ENCODE data around the gene CD79A. TPM values are rescaled to one million over a fixed set of nuclear protein-coding genes. Genes with fewer than 3 reads are reported as not detected.
"Not testable (repeated sequence)": the region's sequence is repeated elsewhere in the genome, so short reads cannot be mapped to it uniquely, and the experiment has no call there.

CD79A gene
- total RNA-seq, 3 donors from 2014 or later, result 2.7 to 7.3 (median 3.9) TPM

- H3K9me3 ChIP-seq, result no peaks in the 10 kb centered on the region
- TF ChIP-seq, protein P1, sequence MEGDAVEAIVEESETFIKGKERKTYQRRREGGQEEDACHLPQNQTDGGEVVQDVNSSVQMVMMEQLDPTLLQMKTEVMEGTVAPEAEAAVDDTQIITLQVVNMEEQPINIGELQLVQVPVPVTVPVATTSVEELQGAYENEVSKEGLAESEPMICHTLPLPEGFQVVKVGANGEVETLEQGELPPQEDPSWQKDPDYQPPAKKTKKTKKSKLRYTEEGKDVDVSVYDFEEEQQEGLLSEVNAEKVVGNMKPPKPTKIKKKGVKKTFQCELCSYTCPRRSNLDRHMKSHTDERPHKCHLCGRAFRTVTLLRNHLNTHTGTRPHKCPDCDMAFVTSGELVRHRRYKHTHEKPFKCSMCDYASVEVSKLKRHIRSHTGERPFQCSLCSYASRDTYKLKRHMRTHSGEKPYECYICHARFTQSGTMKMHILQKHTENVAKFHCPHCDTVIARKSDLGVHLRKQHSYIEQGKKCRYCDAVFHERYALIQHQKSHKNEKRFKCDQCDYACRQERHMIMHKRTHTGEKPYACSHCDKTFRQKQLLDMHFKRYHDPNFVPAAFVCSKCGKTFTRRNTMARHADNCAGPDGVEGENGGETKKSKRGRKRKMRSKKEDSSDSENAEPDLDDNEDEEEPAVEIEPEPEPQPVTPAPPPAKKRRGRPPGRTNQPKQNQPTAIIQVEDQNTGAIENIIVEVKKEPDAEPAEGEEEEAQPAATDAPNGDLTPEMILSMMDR (IDR thresholded peaks at IDR 0.05), result no peak
- no peaks in the 10 kb centered on the region for H3K36me3 ChIP-seq (ENCODE audit: low read depth)
- intact Hi-C loops (cut with DNase I, micrococcal nuclease), result no loop called here
- peak; percentile 1 for ATAC-seq
- no peak overlapping the region for H3K4me3 ChIP-seq
- H3K4me1 ChIP-seq (ENCODE audit: low read depth), result peaks cover 3% of the 10 kb centered on the region
- no peak for DNase-seq
Measured at GRCh38 chr19:41913538-41914423, 36.7 kb downstream of the CD79A start.

DNA sequence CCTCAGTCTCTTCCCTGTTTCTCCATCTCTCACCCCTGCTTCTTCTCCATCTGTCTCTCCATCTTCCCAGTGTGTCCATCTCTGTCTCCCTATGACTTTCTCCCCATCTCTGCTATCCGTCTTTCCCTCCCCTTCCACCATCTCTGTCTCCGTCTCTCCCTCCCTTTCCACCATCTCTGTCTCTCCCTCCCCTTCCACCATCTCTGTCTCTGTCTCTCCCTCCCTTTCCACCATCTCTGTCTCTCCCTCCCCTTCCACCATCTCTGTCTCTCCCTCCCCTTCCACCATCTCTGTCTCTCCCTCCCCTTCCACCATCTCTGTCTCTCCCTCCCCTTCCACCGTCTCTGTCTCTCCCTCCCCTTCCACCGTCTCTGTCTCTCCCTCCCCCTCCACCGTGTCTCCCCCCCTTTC lies 37.4 kb downstream of the CD79A start:
- H3K36me3 ChIP-seq (ENCODE audit: low read depth); H3K4me1 ChIP-seq (ENCODE audit: low read depth); H3K4me3 ChIP-seq; ATAC-seq; DNase-seq; intact Hi-C loops (cut with DNase I, micrococcal nuclease); H3K9me3 ChIP-seq: not testable (repeated sequence)

GRCh38 chr19:41915021-41915775 lies 38.1 kb downstream of the CD79A start:
- no peak overlapping the region for H3K4me3 ChIP-seq
- no peaks in the 10 kb centered on the region for H3K36me3 ChIP-seq (ENCODE audit: low read depth)
- no peaks in the 10 kb centered on the region for H3K9me3 ChIP-seq
- DNase-seq (peak in 1 of 3 donors; percentile 48), ATAC-seq (no peak)
- TF ChIP-seq, protein P1 (IDR thresholded peaks at IDR 0.05), result no peak
- intact Hi-C loops (cut with DNase I, micrococcal nuclease), result no loop called here
- H3K4me1 ChIP-seq (ENCODE audit: low read depth), result peaks cover 3% of the 10 kb centered on the region

GRCh38 chr19:41915776-41916414 lies 38.8 kb downstream of the CD79A start:
- no peak overlapping the region for H3K4me3 ChIP-seq
- ATAC-seq, result no peak
- H3K36me3 ChIP-seq (ENCODE audit: low read depth), result no peaks in the 10 kb centered on the region
- intact Hi-C loops (cut with DNase I, micrococcal nuclease), result no loop called here
- peaks cover 3% of the 10 kb centered on the region for H3K4me1 ChIP-seq (ENCODE audit: low read depth)
- no peak for DNase-seq
- TF ChIP-seq, protein P1 (IDR thresholded peaks at IDR 0.05), result no peak
- H3K9me3 ChIP-seq, result no peaks in the 10 kb centered on the region

- Histone ChIP-seq H3K36me3 (ENCODE audit: low read depth) (no peaks in the 10 kb centered on the region), H3K4me1 (ENCODE audit: low read depth) (peaks cover 3% of the 10 kb centered on the region), H3K9me3 (no peaks in the 10 kb centered on the region), H3K4me3 (no peak overlapping the region)
- TF ChIP-seq, protein P1 (IDR thresholded peaks at IDR 0.05), result no peak
- DNase-seq (no peak), ATAC-seq (no peak)
- intact Hi-C loops (cut with DNase I, micrococcal nuclease), result no loop called here
Measured at GRCh38 chr19:41917676-41918075, 40.6 kb downstream of the CD79A start.

All from mucosa of descending colon (tissue), 3 donors.